H9 (cell line): ENCODE measurements around the gene TP53BP1. TPM values are rescaled to one million over a fixed set of nuclear protein-coding genes. Genes with fewer than 3 reads are reported as not detected.

ENCODE experiments used
- DNase-seq: peaks from one replicate; pipeline ENCODE4 v3.0.0-alpha.2; 2017
- H2AFZ ChIP-seq: one replicate; pipeline ENCODE4 v1.6.1; 2013; ENCODE audit warnings: mild to moderate bottlenecking, low read length, control low read depth, moderate library complexity
- H2AK5ac ChIP-seq: 2 replicates; pipeline ENCODE4 v1.6.1; 2013; ENCODE audit warnings: low read length, control low read depth, mixed read lengths; ENCODE audit not compliant: insufficient read length
- H2BK120ac ChIP-seq: one replicate; pipeline ENCODE4 v1.6.1; 2013; ENCODE audit warnings: low read depth, mild to moderate bottlenecking, low read length, control low read depth, inconsistent platforms; ENCODE audit not compliant: poor library complexity, severe bottlenecking
- H2BK12ac ChIP-seq: 2 replicates; pipeline ENCODE4 v1.6.1; 2013; ENCODE audit warnings: low read length, control low read depth, mixed read lengths, low read depth; ENCODE audit not compliant: insufficient read length
- H2BK15ac ChIP-seq: 2 replicates; pipeline ENCODE4 v1.6.1; 2013; ENCODE audit warnings: low read depth, low read length, control low read depth
- H2BK20ac ChIP-seq: one replicate; pipeline ENCODE4 v1.6.1; 2013; ENCODE audit warnings: low read depth, mild to moderate bottlenecking, low read length, control low read depth, inconsistent platforms; ENCODE audit not compliant: poor library complexity, severe bottlenecking
- H2BK5ac ChIP-seq: 2 replicates; pipeline ENCODE4 v1.6.1; 2013; ENCODE audit warnings: low read length, control low read depth, mixed read lengths; ENCODE audit not compliant: insufficient read length
- H3K14ac ChIP-seq: 2 replicates; pipeline ENCODE4 v1.6.1; 2013; ENCODE audit warnings: low read length, control low read depth; ENCODE audit not compliant: insufficient read depth
- H3K18ac ChIP-seq: 2 replicates; pipeline ENCODE4 v1.6.1; 2013; ENCODE audit warnings: low read depth, mild to moderate bottlenecking, mixed read lengths, low read length, control low read depth; ENCODE audit not compliant: insufficient read length
- H3K23ac ChIP-seq: 2 replicates; pipeline ENCODE4 v1.6.1; 2013; ENCODE audit warnings: low read length, control low read depth, mixed read lengths, low read depth; ENCODE audit not compliant: insufficient read length
- H3K23me2 ChIP-seq: 2 replicates; pipeline ENCODE4 v1.6.1; 2013; ENCODE audit warnings: low read depth, mild to moderate bottlenecking, mixed read lengths, low read length, control low read depth; ENCODE audit not compliant: insufficient read length, poor library complexity, severe bottlenecking
- H3K27ac ChIP-seq: 2 replicates; pipeline ENCODE4 v1.5.1; 2013; ENCODE audit warnings: low read length, control low read depth, mixed read lengths, low read depth; ENCODE audit not compliant: insufficient read length
- H3K27me3 ChIP-seq: 2 replicates; pipeline ENCODE4 v1.6.1; 2013; ENCODE audit warnings: low read length, control low read depth, inconsistent platforms; ENCODE audit not compliant: insufficient read depth
- H3K4ac ChIP-seq: 2 replicates; pipeline ENCODE4 v1.6.1; 2013; ENCODE audit warnings: low read depth, mild to moderate bottlenecking, control low read depth, inconsistent platforms, low read length, moderate library complexity
- H3K4me1 ChIP-seq: 2 replicates; pipeline ENCODE4 v1.6.1; 2013; ENCODE audit warnings: low read length, control low read depth, inconsistent platforms; ENCODE audit not compliant: insufficient read depth
- H3K4me2 ChIP-seq: 2 replicates; pipeline ENCODE4 v1.6.1; 2013; ENCODE audit warnings: low read length, control low read depth, mixed read lengths; ENCODE audit not compliant: insufficient read length, insufficient read depth
- H3K56ac ChIP-seq: 2 replicates; pipeline ENCODE4 v1.6.1; 2013; ENCODE audit warnings: low read depth, mild to moderate bottlenecking, mixed read lengths, low read length, control low read depth; ENCODE audit not compliant: insufficient read length
- H3K79me1 ChIP-seq: 2 replicates; pipeline ENCODE4 v1.6.1; 2013; ENCODE audit warnings: low read depth, mild to moderate bottlenecking, moderate library complexity, low read length, control low read depth, inconsistent platforms; ENCODE audit not compliant: insufficient read depth, poor library complexity, severe bottlenecking
- H3K79me2 ChIP-seq: 2 replicates; pipeline ENCODE4 v1.6.1; 2013; ENCODE audit warnings: low read length, control low read depth, inconsistent platforms; ENCODE audit not compliant: insufficient read depth
- H3K9ac ChIP-seq: 2 replicates; pipeline ENCODE4 v1.6.1; 2013; ENCODE audit warnings: low read length, control low read depth, mixed read lengths; ENCODE audit not compliant: insufficient read length; ENCODE audit errors: extremely low read depth
- H3K9me3 ChIP-seq: one replicate; pipeline ENCODE4 v1.6.1; 2013; ENCODE audit warnings: low read depth, low read length, inconsistent platforms; ENCODE audit not compliant: control insufficient read depth
- H3T11ph ChIP-seq: one replicate; pipeline ENCODE4 v1.6.1; 2013; ENCODE audit warnings: mild to moderate bottlenecking, low read length, control low read depth, inconsistent platforms
- H4K20me1 ChIP-seq: one replicate; pipeline ENCODE4 v1.6.1; 2013; ENCODE audit not compliant: control insufficient read depth, insufficient read length, insufficient read depth
- H4K5ac ChIP-seq: 2 replicates; pipeline ENCODE4 v1.6.1; 2013; ENCODE audit warnings: low read depth, mild to moderate bottlenecking, mixed read lengths, low read length, control low read depth; ENCODE audit not compliant: insufficient read length
- H4K8ac ChIP-seq: replicated peaks from 2 replicates; pipeline ENCODE4 v1.6.1; 2013; ENCODE audit warnings: low read length, control low read depth, mixed read lengths, low read depth; ENCODE audit not compliant: insufficient read length
- H4K91ac ChIP-seq: 2 replicates; pipeline ENCODE4 v1.6.1; 2013; ENCODE audit warnings: low read depth, mild to moderate bottlenecking, moderate library complexity, mixed read lengths, low read length, control low read depth; ENCODE audit not compliant: insufficient read length
- H3K27ac Mint-ChIP-seq, 3 experiments: 2 replicates in 2 of 3; 3 replicates in 1 of 3; pipeline ENCODE4 v1.8.0; 2020 to 2021; ENCODE audit warnings: mixed read lengths in 3 of 3, mild to moderate bottlenecking in 1 of 3, moderate library complexity in 1 of 3
- H3K27me3 Mint-ChIP-seq: 2 replicates; pipeline ENCODE4 v1.8.0; 2021; ENCODE audit warnings: low read depth, mild to moderate bottlenecking, moderate library complexity, mixed read lengths
- H3K36me3 Mint-ChIP-seq, 3 experiments: 2 replicates in 2 of 3; 3 replicates in 1 of 3; pipeline ENCODE4 v1.8.0; 2020 to 2021; ENCODE audit warnings: low read depth in 3 of 3, mixed read lengths in 3 of 3; ENCODE audit not compliant: insufficient read depth in 1 of 3
- H3K4me1 Mint-ChIP-seq, 2 experiments: 2 replicates each; pipeline ENCODE4 v1.8.0; 2020; ENCODE audit warnings: mixed read lengths in 2 of 2
- H3K4me3 Mint-ChIP-seq, 2 experiments: 2 replicates in 1 of 2; 3 replicates in 1 of 2; pipeline ENCODE4 v1.8.0; 2020 to 2021; ENCODE audit warnings: mild to moderate bottlenecking in 2 of 2, mixed read lengths in 2 of 2, moderate library complexity in 1 of 2
- H3K9me3 Mint-ChIP-seq, 2 experiments: 2 replicates in 1 of 2; 3 replicates in 1 of 2; pipeline ENCODE4 v1.8.0; 2020; ENCODE audit warnings: mild to moderate bottlenecking in 2 of 2, mixed read lengths in 2 of 2, moderate library complexity in 1 of 2
- CTCF ChIP-seq: fragments of 200-600 bp; sonication (generic); conservative IDR thresholded peaks from 3 replicates; pipeline ENCODE4 v1.8.0; 2021; ENCODE audit warnings: antibody characterized with exemption, mild to moderate bottlenecking
- WGBS: extraction: QIAGEN DNeasy Blood & Tissue Kit; methylation state at CpG from one replicate; pipeline ENCODE4 v1.1.7; 2013; ENCODE audit warnings: missing lambda C conversion rate, low lambda C conversion rate, mixed read lengths; ENCODE audit not compliant: insufficient read length; ENCODE audit errors: extremely low coverage; 5-methylcytosine and 5-hydroxymethylcytosine counted together
- total RNA-seq: library from RNA; stranded (reverse); gene quantifications from 2 replicates; pipeline ENCODE4 v1.2.1, GENCODE V29; 2021

Gene TP53BP1
- total RNA-seq, 1 experiment from 2014 or later, result 81.5 TPM

- H3K23ac ChIP-seq, result no peak overlapping the region
- H2AK5ac ChIP-seq, result no peak overlapping the region
- no peak overlapping the region for H4K8ac ChIP-seq
- no peaks in the 10 kb centered on the region for H4K20me1 ChIP-seq
- H3K27me3 Mint-ChIP-seq, result no peaks in the 10 kb centered on the region
- H2BK120ac ChIP-seq, result no peak overlapping the region
- H3K23me2 ChIP-seq, result no peaks in the 10 kb centered on the region
- peak overlapping the region; percentile 44 to 95 (median 78); a peak in 5 of 7 replicates for H3K27ac Mint-ChIP-seq
- H3K4me2 ChIP-seq, result no peak overlapping the region
- no peak overlapping the region for H3T11ph ChIP-seq
- H3K27me3 ChIP-seq, result no peaks in the 10 kb centered on the region
- H2BK12ac ChIP-seq, result no peak overlapping the region
- DNase-seq, result peak; percentile 45
- H2AFZ ChIP-seq, result no peak overlapping the region
- no peaks in the 10 kb centered on the region for H3K4me1 ChIP-seq
- H3K4ac ChIP-seq, result no peak overlapping the region
- H4K5ac ChIP-seq, result no peak overlapping the region
- no peaks in the 10 kb centered on the region for H3K79me2 ChIP-seq
- no peak overlapping the region for H3K14ac ChIP-seq
- H3K9me3 ChIP-seq, result no peaks in the 10 kb centered on the region
- H3K56ac ChIP-seq, result no peak overlapping the region
- no peak for TF ChIP-seq CTCF
- no CpG with 5 or more reads among the region's 4 CpGs for WGBS
- H2BK15ac ChIP-seq, result no peak overlapping the region
- H4K91ac ChIP-seq, result no peak overlapping the region
- H2BK20ac ChIP-seq, result no peak overlapping the region
- peaks cover 31 to 81% (median 64%) of the 10 kb centered on the region in 3 experiments for H3K36me3 Mint-ChIP-seq
- H3K79me1 ChIP-seq, result no peaks in the 10 kb centered on the region
- no peak overlapping the region for H3K18ac ChIP-seq
- H3K4me1 Mint-ChIP-seq, result peaks cover 7 to 10% of the 10 kb centered on the region in 2 experiments
- no peak overlapping the region for H3K4me3 Mint-ChIP-seq
- H3K27ac ChIP-seq, result no peak overlapping the region
- no peak overlapping the region for H2BK5ac ChIP-seq
- H3K9ac ChIP-seq, result no peak overlapping the region
- H3K9me3 Mint-ChIP-seq, result no peaks in the 10 kb centered on the region
Measured at GRCh38 chr15:43440721-43441281, 52.2 kb downstream of the TP53BP1 start.
